Activated B cell treated with CpG ODN at 0.5 μM for 24 hours (primary cell): ENCODE data around the gene GGACT. TPM values are rescaled to one million over a fixed set of nuclear protein-coding genes. Genes with fewer than 3 reads are reported as not detected.

Experiments used
- ATAC-seq: fragments of 200-7000 bp; cut with Tn5 transposase; one replicate; pipeline ENCODE4 v1.10.0; 2021; ENCODE audit warnings: low read depth, mild to moderate bottlenecking, moderate library complexity
- CTCF ChIA-PET: fragments of 350-600 bp; sonication (Branson Sonifier 250); formaldehyde crosslinking; loops from one replicate; lab custom pipeline; 2021; ENCODE audit warnings: antibody characterized with exemption; lab: Charles Lee
- POLR2A ChIA-PET: fragments of 350-600 bp; sonication (Branson Sonifier 250); formaldehyde crosslinking; loops from one replicate; lab custom pipeline; 2021; ENCODE audit warnings: antibody characterized with exemption; lab: Charles Lee
- DNase-seq: peaks from one replicate; pipeline ENCODE4 v3.0.0; 2022
- H3K27ac Mint-ChIP-seq: one replicate; pipeline ENCODE4 v1.8.0; 2020; ENCODE audit warnings: mixed read lengths
- H3K27me3 Mint-ChIP-seq: one replicate; pipeline ENCODE4 v1.8.0; 2021; ENCODE audit warnings: mixed read lengths
- H3K36me3 Mint-ChIP-seq: one replicate; pipeline ENCODE4 v1.8.0; 2021; ENCODE audit warnings: low read depth, mixed read lengths
- H3K4me1 Mint-ChIP-seq: one replicate; pipeline ENCODE4 v1.8.0; 2021; ENCODE audit warnings: mixed read lengths
- H3K4me3 Mint-ChIP-seq: one replicate; pipeline ENCODE4 v1.8.0; 2020; ENCODE audit warnings: mild to moderate bottlenecking, mixed read lengths
- H3K9me3 Mint-ChIP-seq: one replicate; pipeline ENCODE4 v1.8.0; 2020; ENCODE audit warnings: mixed read lengths
- CTCF ChIP-seq: fragments of 200-600 bp; IDR thresholded peaks from one replicate; pipeline ENCODE4 v1.8.0; 2022; ENCODE audit warnings: antibody characterized with exemption, mild to moderate bottlenecking
- intact Hi-C: fragments of 100-400 bp; cut with micrococcal nuclease; formaldehyde crosslinking; loops from one replicate; pipeline ENCODE4 v1.15.1; 2024
- total RNA-seq: library from RNA; stranded (reverse); gene quantifications from 2 replicates; pipeline ENCODE4 v1.2.3, GENCODE V29; 2022

The GGACT gene
- total RNA-seq, 1 donor from 2014 or later, result 6.5 TPM

- H3K4me1 Mint-ChIP-seq, result no peaks in the 10 kb centered on the region
- no peak overlapping the region for H3K4me3 Mint-ChIP-seq
- no peak for TF ChIP-seq CTCF
- H3K9me3 Mint-ChIP-seq, result no peaks in the 10 kb centered on the region
- POLR2A ChIA-PET, result no interaction called here
- no peak overlapping the region for H3K27ac Mint-ChIP-seq
- ATAC-seq, result no peak
- H3K36me3 Mint-ChIP-seq, result peaks cover 10% of the 10 kb centered on the region
- CTCF ChIA-PET, result interaction anchor here (1.1 kb wide), 1 partner anchor 879 kb away, joined by 3 read pairs; no protein-coding TSS in a partner anchor
- DNase-seq, result no peak
- intact Hi-C loops, result no loop called here
- H3K27me3 Mint-ChIP-seq, result no peaks in the 10 kb centered on the region
These were observed 53.0 kb downstream of the GGACT start for GRCh38 chr13:100535426-100536135.

- TF ChIP-seq CTCF, result no peak
- ChIA-PET POLR2A (no interaction called here), CTCF (no interaction called here)
- no peak for ATAC-seq
- no peak overlapping the region for H3K27ac Mint-ChIP-seq
- no peaks in the 10 kb centered on the region for H3K4me1 Mint-ChIP-seq
- intact Hi-C loops, result no loop called here
- peaks cover 15% of the 10 kb centered on the region for H3K36me3 Mint-ChIP-seq
- no peak overlapping the region for H3K4me3 Mint-ChIP-seq
- no peaks in the 10 kb centered on the region for H3K27me3 Mint-ChIP-seq
- DNase-seq, result no peak
- no peaks in the 10 kb centered on the region for H3K9me3 Mint-ChIP-seq
These were observed 53.7 kb downstream of the GGACT start for GRCh38 chr13:100534911-100535310.

GRCh38 chr13:100534147-100534843 is 54.3 kb downstream of the GGACT start:
- DNase-seq, result no peak
- no peaks in the 10 kb centered on the region for H3K4me1 Mint-ChIP-seq
- ChIA-PET POLR2A (no interaction called here), CTCF (no interaction called here)
- H3K27me3 Mint-ChIP-seq, result no peaks in the 10 kb centered on the region
- H3K4me3 Mint-ChIP-seq, result no peak overlapping the region
- no peak overlapping the region for H3K27ac Mint-ChIP-seq
- H3K9me3 Mint-ChIP-seq, result no peaks in the 10 kb centered on the region
- H3K36me3 Mint-ChIP-seq, result peaks cover 19% of the 10 kb centered on the region
- no peak for TF ChIP-seq CTCF
- intact Hi-C loops, result no loop called here
- no peak for ATAC-seq

- Mint-ChIP-seq H3K4me3 (no peak overlapping the region), H3K27ac (no peak overlapping the region), H3K9me3 (no peaks in the 10 kb centered on the region), H3K36me3 (peaks cover 23% of the 10 kb centered on the region), H3K27me3 (no peaks in the 10 kb centered on the region), H3K4me1 (no peaks in the 10 kb centered on the region)
- CTCF ChIA-PET, result no interaction called here
- intact Hi-C loops, result no loop called here
- POLR2A ChIA-PET, result interaction anchor here (0.5 kb wide), 1 partner anchor 121 kb away, joined by 5 read pairs; no protein-coding TSS in a partner anchor
- DNase-seq (no peak), ATAC-seq (no peak)
- TF ChIP-seq CTCF, result no peak
These were observed 55.0 kb downstream of the GGACT start for GRCh38 chr13:100533588-100534041.

GRCh38 chr13:100532836-100533435 is 55.7 kb downstream of the GGACT start:
- Mint-ChIP-seq H3K4me3 (no peak overlapping the region), H3K9me3 (no peaks in the 10 kb centered on the region), H3K27ac (no peak overlapping the region), H3K4me1 (no peaks in the 10 kb centered on the region), H3K36me3 (peaks cover 23% of the 10 kb centered on the region), H3K27me3 (no peaks in the 10 kb centered on the region)
- intact Hi-C loops, result no loop called here
- ATAC-seq, result no peak
- no peak for DNase-seq
- POLR2A ChIA-PET, result interaction anchor here (0.5 kb wide), 1 partner anchor 122 kb away, joined by 5 read pairs; no protein-coding TSS in a partner anchor
- CTCF ChIA-PET, result no interaction called here
- TF ChIP-seq CTCF, result no peak
